ENCODE data around the gene LYSMD3.

Gene LYSMD3

GRCh38 chr5:90555666-90556065 lies 26.3 kb upstream of the LYSMD3 start:
- no peak overlapping the region for H3K4me3 ChIP-seq (ENCODE audit: low read depth, low read length)
- TF ChIP-seq, protein P1, sequence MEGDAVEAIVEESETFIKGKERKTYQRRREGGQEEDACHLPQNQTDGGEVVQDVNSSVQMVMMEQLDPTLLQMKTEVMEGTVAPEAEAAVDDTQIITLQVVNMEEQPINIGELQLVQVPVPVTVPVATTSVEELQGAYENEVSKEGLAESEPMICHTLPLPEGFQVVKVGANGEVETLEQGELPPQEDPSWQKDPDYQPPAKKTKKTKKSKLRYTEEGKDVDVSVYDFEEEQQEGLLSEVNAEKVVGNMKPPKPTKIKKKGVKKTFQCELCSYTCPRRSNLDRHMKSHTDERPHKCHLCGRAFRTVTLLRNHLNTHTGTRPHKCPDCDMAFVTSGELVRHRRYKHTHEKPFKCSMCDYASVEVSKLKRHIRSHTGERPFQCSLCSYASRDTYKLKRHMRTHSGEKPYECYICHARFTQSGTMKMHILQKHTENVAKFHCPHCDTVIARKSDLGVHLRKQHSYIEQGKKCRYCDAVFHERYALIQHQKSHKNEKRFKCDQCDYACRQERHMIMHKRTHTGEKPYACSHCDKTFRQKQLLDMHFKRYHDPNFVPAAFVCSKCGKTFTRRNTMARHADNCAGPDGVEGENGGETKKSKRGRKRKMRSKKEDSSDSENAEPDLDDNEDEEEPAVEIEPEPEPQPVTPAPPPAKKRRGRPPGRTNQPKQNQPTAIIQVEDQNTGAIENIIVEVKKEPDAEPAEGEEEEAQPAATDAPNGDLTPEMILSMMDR (IDR thresholded peaks at IDR 0.05; ENCODE audit: borderline replicate concordance, insufficient read depth, low read depth, low read length), result no peak

DNA sequence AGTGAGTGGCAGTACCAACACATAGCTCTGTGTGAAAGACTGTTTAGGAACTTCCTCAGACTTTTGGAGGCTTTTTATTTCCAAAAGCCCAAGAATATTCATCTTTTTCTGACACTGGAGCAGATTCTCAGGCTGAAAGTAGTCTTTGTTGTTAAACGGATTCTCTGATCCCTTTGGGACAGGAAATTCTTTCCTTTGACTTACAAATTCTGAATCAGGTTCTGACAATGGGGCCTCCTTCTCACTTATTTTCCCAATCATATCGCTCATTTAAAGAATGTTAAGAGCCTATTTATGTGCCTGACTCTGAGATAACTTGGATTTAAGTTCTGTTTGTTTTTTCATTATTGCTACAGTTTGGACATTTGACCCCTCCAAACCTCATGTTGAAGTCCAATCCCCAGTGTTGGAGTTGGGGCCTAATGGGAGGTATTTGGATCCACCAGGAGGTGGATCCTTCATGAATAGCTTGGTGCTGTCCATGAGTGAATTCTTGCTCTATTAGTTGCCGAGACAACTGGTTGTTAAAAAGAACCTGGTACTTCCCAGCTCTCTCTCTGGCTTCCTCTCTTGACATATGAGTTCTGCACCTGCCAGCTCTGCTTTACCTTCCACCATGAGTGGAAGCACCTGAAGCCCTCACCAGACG lies 25.1 kb upstream of the LYSMD3 start:
- no peak overlapping the region for H3K4me3 ChIP-seq (ENCODE audit: low read depth, low read length)
- TF ChIP-seq, protein P1 (IDR thresholded peaks at IDR 0.05; ENCODE audit: borderline replicate concordance, insufficient read depth, low read depth, low read length), result no peak

DNA sequence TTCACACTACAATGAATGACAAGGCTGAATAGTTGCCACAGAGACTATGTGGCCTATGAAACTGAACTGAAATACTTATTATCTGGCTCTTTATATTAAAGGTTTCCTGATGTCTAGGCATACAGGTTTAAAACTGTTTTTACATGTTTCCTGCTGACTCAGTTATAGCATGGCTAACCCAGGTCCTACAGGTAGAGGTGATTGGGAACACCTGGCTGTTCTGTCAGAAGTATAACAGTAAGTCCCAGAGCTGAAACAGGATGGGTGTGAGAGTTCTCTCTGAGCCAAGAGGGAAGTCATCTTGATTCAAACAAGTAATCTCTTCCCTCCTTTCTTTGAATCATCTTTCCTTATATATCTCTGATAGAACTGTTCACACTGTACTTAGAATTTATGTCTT lies 24.3 kb upstream of the LYSMD3 start:
- H3K4me3 ChIP-seq (ENCODE audit: low read depth, low read length), result no peak overlapping the region
- TF ChIP-seq, protein P1 (IDR thresholded peaks at IDR 0.05; ENCODE audit: borderline replicate concordance, insufficient read depth, low read depth, low read length), result no peak

DNA sequence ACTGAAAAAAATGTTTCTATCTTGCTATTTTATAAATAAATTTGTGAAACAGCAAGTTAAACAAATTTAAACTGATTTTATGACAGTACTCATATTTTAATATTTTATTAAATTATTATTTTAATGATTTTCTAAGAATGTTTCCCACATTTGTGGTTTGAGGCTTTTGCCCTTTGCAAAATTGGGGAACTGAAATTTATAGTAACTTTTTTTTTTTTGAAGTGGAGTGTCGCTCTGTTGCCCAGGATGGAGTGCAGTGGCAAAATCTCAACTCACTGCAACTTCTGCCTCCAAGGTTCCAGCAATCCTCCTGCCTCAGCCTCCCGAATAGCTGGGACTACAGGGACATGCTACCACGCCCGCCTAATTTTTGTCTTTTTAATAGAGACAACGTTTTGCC lies 22.0 kb upstream of the LYSMD3 start:
- TF ChIP-seq, protein P1 (IDR thresholded peaks at IDR 0.05; ENCODE audit: borderline replicate concordance, insufficient read depth, low read depth, low read length), result no peak
- no peak overlapping the region for H3K4me3 ChIP-seq (ENCODE audit: low read depth, low read length)

DNA sequence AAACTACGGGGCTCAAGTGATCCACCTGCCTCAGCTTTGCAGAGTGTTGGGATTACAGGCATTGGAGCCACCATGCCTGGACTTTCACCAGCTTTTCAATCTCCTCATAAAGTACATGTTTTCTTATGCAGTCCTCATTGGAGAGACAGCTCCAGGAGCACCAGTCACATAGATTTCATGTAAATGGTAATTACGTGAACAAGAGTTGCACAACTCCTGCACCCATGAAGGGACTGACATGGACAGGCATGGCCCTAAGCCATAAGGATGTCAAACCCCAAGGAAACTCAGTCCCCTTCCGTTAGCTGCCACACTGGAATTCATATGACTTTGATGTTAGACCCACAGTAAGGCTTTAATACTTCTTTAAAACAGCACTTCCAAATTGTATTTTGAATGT lies 21.6 kb upstream of the LYSMD3 start:
- TF ChIP-seq, protein P1 (IDR thresholded peaks at IDR 0.05; ENCODE audit: borderline replicate concordance, insufficient read depth, low read depth, low read length), result no peak
- no peak overlapping the region for H3K4me3 ChIP-seq (ENCODE audit: low read depth, low read length)

DNA sequence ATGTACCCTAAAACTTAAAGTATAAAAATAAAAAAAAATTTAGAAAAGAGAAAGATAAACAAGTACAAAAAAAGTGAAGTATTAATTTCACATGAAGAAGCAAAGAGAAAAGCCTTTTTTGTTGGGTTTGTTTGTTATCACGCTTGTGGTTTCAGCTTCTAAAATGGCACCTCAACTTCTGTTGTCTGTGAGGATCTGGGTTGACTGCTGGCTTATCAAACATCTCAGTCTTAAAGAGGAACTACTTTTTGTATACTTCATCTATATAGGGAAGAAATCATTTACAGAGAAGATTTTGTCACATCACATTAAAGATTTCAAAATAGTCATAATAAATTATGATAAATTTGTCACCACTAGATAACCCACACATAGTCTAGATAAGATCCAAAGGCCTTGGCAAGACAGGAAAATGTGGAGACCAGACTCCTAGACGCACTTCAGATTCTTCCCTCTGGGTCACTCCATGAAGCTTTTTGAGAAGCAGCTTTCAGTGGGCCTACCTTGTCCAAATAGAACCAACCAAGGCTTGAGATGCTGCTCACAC lies 20.4 kb upstream of the LYSMD3 start:
- TF ChIP-seq, protein P1 (IDR thresholded peaks at IDR 0.05; ENCODE audit: borderline replicate concordance, insufficient read depth, low read depth, low read length), result no peak
- H3K4me3 ChIP-seq (ENCODE audit: low read depth, low read length), result no peak overlapping the region

DNA sequence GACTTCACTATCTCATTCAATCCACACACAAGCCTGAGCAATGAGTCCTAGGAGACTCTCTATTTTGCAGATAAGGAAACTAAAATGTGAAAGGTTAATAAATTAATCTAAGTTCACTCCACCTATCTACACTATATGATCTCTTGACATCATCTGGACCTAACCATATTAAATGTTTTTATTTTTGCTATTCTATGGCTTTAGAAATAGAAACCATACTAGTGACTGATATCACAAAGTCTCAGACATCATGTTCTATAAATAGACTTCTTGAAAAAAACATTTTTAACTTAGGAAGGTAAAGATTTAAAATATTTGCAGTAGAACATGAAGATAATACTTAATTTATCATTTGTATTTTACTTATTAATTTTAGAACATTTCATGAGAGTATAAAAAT lies 19.8 kb upstream of the LYSMD3 start:
- H3K4me3 ChIP-seq (ENCODE audit: low read depth, low read length), result no peak overlapping the region
- TF ChIP-seq, protein P1 (IDR thresholded peaks at IDR 0.05; ENCODE audit: borderline replicate concordance, insufficient read depth, low read depth, low read length), result no peak

Measured in GM12875 (cell line).